Right atrium auricular region (tissue), 2 donors: ENCODE data around the gene DNAJC7. TPM values are rescaled to one million over a fixed set of nuclear protein-coding genes. Genes with fewer than 3 reads are reported as not detected.

Source experiments
- DNase-seq: peaks from one replicate; pipeline ENCODE4 v3.0.0-alpha.2; 2019; ENCODE audit warnings: low spot score
- H3K27ac ChIP-seq, 2 donors: fragments of 200-600 bp; sonication (generic); 1 replicate in 1 of 2; 2 replicates in 1 of 2; pipeline ENCODE4 v1.5.1; 2016 to 2019
- H3K27me3 ChIP-seq, 2 donors: fragments of 200-600 bp; sonication (generic); one replicate each; pipeline versions ENCODE4 v1.5.1 to v1.6.0; 2017 to 2019
- H3K36me3 ChIP-seq: fragments of 200-600 bp; sonication (generic); one replicate; pipeline ENCODE4 v1.5.1; 2016
- H3K4me1 ChIP-seq, 2 donors: fragments of 200-600 bp; sonication (generic); one replicate each; pipeline versions ENCODE4 v1.5.1 to v1.6.0; 2017 to 2019
- H3K4me3 ChIP-seq, 2 donors: fragments of 200-600 bp; sonication (generic); 1 replicate in 1 of 2; 2 replicates in 1 of 2; pipeline ENCODE4 v1.5.1; 2017 to 2019; ENCODE audit warnings: mild to moderate bottlenecking in 1 of 2, moderate library complexity in 1 of 2
- H3K9me3 ChIP-seq, 2 donors: fragments of 200-600 bp; sonication (generic); one replicate each; pipeline ENCODE4 v1.5.1; 2019
- total RNA-seq, 2 donors: library from RNA; depleted of rRNA; stranded (reverse); fragments of >200 nt; gene quantifications; one replicate each; pipeline ENCODE4 v1.1.0, GENCODE V29; 2016
- TF ChIP-seq, protein P1 (sequence below), 2 donors: fragments of 200-600 bp; sonication (generic); IDR thresholded peaks; one replicate each; pipeline ENCODE4 v1.5.1; 2019; ENCODE audit warnings: antibody characterized with exemption in 2 of 2

The DNAJC7 gene
- total RNA-seq, 2 donors from 2014 or later = 42.7 to 47.1 TPM

DNA sequence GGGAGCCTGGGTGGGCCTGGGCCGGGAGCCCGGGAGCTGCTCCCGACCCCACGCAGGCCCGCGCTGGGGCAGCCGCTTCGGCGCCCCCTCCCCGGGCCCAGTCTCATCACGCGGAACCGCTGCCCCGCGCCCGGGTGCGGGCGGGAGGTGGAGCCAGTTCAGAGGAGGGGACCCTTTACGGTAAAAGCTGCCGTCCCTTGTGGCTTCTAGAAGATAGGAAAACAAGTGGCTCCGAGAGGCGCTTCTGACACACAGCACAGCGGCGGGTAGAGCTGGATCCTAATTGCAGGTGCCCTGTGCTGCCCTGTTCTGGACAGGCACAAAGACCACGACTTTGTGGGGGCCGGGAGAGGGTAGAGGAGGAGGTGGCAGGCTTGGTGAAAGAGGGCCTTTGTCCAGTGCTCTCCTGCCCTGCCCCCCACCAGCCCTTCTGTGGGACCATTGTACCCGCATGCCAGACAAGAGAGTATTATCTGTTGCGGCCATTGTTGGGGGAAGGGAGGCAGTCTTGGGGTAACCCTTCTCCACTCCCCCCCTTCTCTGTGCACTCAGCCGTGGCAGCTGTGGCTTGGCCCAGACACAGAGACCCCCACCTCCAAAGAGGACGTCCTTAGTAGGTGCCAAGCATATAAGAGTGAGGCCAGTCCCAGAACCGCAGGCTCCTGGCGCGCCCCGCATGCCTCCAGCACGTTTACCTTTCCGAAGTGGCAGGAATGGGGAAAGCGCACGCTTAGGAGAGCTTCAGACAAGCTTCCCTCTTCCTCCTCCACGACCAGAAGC lies 49.9 kb downstream of the DNAJC7 start:
- Histone ChIP-seq H3K36me3 (peaks cover 10% of the 10 kb centered on the region), H3K27ac (peak overlapping the region; percentile 83 to 91), H3K9me3 (no peaks in the 10 kb centered on the region), H3K4me1 (peaks cover 0 to 30% of the 10 kb centered on the region in 2 donors), H3K4me3 (peak overlapping the region; percentile 71 to 99), H3K27me3 (no peaks in the 10 kb centered on the region)
- DNase-seq = no peak
- TF ChIP-seq, protein P1, sequence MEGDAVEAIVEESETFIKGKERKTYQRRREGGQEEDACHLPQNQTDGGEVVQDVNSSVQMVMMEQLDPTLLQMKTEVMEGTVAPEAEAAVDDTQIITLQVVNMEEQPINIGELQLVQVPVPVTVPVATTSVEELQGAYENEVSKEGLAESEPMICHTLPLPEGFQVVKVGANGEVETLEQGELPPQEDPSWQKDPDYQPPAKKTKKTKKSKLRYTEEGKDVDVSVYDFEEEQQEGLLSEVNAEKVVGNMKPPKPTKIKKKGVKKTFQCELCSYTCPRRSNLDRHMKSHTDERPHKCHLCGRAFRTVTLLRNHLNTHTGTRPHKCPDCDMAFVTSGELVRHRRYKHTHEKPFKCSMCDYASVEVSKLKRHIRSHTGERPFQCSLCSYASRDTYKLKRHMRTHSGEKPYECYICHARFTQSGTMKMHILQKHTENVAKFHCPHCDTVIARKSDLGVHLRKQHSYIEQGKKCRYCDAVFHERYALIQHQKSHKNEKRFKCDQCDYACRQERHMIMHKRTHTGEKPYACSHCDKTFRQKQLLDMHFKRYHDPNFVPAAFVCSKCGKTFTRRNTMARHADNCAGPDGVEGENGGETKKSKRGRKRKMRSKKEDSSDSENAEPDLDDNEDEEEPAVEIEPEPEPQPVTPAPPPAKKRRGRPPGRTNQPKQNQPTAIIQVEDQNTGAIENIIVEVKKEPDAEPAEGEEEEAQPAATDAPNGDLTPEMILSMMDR (IDR thresholded peaks at IDR 0.05) = no peak

DNA sequence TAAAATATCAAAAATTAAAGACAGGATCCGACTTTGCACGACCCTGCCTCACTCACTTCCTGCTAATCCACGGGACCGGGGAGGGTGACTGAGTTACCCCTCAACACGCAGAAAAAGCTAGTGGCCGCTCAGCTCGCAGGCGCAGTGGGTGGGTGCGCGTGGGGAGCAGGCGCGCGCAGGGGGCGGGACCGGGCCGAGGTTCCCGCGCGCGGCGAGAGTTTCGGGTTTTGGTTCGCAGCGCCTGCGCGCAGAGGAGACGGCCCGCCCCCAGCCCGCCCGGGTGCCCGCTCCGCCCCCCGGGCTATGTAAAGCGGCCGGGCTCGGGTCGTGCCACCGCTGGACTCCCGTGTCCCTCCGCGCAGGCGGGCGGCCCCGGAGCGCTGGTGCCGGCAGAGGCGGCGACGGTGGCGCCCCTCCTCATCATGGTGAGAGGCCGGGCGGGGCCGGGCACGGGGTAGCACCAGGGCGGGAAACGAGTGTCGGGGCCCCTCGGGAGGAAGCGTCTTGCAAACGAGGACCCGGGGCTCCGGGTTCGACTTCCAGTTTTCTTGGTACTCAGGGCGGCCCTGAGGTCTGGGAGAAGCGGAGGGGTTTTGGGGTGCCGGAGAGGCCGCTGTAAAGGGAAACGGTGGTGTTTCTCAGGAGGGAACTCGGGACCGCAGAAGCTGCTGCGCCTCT lies 50.6 kb downstream of the DNAJC7 start, which contains the start of gene CNP:
Gene CNP (plus strand): TSS at position 333 of the 678 bp plus-strand sequence. CDS start 90 bp downstream, at position 423.
- Histone ChIP-seq H3K9me3 (no peaks in the 10 kb centered on the region), H3K4me1 (peaks cover 0 to 28% of the 10 kb centered on the region in 2 donors), H3K27me3 (no peaks in the 10 kb centered on the region)

DNA sequence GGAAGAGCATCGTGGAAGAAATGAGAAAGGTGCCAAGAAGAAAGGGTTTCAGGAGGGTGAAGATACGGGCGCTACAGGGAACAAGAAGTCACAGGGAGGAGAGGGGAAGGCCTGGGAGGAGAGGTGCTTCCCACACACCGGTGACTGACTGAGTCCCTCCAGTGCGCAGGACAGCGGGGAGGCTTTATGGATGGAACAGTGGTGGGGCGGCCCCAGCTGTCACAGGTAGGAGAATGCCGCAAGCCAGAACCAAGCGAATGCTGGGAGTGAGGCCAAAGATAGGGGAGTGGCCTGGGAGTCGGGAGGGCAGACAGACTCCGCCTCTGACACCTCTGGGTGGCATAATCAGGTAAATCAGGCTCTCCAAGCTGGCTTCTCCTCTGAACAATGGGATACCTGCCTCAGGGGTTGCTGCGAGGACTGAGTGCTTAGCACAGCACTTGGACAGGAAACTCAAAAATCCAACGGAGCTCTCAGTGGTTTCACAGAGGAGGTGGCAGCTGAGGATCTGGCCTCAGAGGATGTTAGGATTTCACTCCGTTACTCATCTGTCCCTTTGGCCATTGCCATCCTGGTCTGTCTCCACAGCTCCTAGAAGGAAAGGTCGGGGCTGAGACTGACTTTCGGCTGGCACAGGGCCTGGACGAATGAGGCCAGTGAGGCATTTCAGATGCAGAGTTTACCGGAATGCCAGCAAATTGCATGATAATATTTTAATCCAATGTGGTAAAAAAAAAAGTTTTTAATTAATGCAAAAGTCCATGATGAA lies 51.4 kb downstream of the DNAJC7 start:
- TF ChIP-seq, protein P1 (IDR thresholded peaks at IDR 0.05) = no peak
- peaks cover 0 to 26% of the 10 kb centered on the region in 2 donors for H3K4me1 ChIP-seq

More for the DNA sequence above, 50.6 kb downstream of the DNAJC7 start, which contains the start of gene CNP:
- H3K27ac ChIP-seq = peak within 1 kb of the TSS; percentile 83 to 91
- peak within 1 kb of the TSS; percentile 71 to 99 for H3K4me3 ChIP-seq
- TF ChIP-seq, protein P1 (IDR thresholded peaks at IDR 0.05) = peak in 1 of 2 donors; percentile 25
- DNase-seq = peak; percentile 88
- H3K36me3 ChIP-seq = peaks cover 2% of the 10 kb centered on the region

DNA sequence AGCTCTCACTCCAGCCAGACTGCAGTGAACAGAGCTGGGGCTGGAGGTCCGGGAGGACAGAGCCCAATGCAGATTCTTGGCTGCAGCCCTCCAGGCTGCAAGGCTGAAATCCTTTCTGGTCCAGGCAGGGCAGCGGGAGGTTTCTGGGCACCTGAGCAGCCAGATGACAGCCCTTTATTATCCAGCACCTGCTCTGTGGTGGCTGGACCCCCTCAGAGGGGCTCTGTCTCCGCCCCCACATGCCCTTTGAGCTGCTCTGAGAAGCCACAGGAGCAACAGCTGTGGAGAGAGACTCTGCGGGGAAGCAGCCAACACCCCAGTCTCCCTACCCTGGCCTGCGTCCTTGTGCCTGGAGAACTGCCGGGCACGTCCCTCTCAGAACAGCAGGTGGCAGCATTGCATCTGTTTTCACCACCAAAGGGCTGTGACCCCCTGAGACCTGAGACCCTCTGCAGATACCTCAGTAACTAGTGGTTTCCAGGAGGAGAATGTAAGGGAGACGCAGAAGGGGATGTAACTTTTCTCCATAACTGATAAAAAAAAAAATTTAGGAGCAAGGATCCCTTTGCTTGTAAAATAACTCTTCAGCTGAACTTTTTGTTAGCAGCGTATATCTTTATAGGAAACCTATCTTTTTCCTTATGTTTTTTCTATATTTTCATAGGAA lies 54.3 kb downstream of the DNAJC7 start:
- no peaks in the 10 kb centered on the region for H3K36me3 ChIP-seq
- H3K9me3 ChIP-seq = no peaks in the 10 kb centered on the region
- H3K4me1 ChIP-seq = peaks cover 0 to 23% of the 10 kb centered on the region in 2 donors
- peak; percentile 83 for DNase-seq
- TF ChIP-seq, protein P1 (IDR thresholded peaks at IDR 0.05) = peak; percentile 70 to 88
- H3K27ac ChIP-seq = no peak overlapping the region
- H3K4me3 ChIP-seq = no peak overlapping the region
- no peaks in the 10 kb centered on the region for H3K27me3 ChIP-seq

More for the DNA sequence above, 51.4 kb downstream of the DNAJC7 start:
- Histone ChIP-seq H3K27ac (peak overlapping the region; percentile 83 to 91), H3K36me3 (no peaks in the 10 kb centered on the region), H3K9me3 (no peaks in the 10 kb centered on the region), H3K27me3 (no peaks in the 10 kb centered on the region), H3K4me3 (peak overlapping the region; percentile 71 to 99)
- DNase-seq = peak; percentile 67

DNA sequence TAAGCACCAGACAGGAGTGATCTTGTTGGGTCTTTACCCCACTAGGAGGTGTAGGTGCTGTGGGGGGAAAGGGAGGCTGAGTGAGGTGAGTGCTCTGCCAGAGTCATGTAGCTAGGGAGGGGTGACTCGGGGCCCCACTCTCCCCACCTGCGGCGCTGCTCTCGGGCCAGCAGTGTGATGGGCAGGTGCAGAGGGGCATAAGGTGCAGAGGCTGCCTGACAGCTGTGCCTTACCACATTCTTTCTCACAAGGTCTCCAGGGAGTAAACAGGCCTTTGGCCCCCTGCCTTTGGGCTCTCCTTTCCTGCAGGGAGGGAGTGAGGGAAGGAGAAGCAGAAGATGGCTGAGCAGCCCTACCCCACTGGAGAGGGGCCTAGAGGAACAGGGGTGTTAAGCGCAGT lies 55.1 kb downstream of the DNAJC7 start:
- no peaks in the 10 kb centered on the region for H3K9me3 ChIP-seq
- no peaks in the 10 kb centered on the region for H3K27me3 ChIP-seq
- no peaks in the 10 kb centered on the region for H3K36me3 ChIP-seq
- H3K4me1 ChIP-seq = peaks cover 0 to 15% of the 10 kb centered on the region in 2 donors
- TF ChIP-seq, protein P1 (IDR thresholded peaks at IDR 0.05) = no peak
- no peak overlapping the region for H3K27ac ChIP-seq
- H3K4me3 ChIP-seq = no peak overlapping the region
- no peak for DNase-seq
